ENCODE measurements around the gene TAS2R1. TPM values are rescaled to one million over a fixed set of nuclear protein-coding genes. Genes with fewer than 3 reads are reported as not detected.

Gene TAS2R1
- total RNA-seq, 1 donor: 0.43 TPM

GRCh38 chr5:9582406-9582805 lies 47.7 kb downstream of the TAS2R1 start:
- no peak for DNase-seq (ENCODE audit: low read depth)
- TF ChIP-seq CTCF (IDR thresholded peaks at IDR 0.05; ENCODE audit: insufficient read depth, low read depth, low read length): no peak

More at GRCh38 chr5:9582406-9582805, 47.7 kb downstream of the TAS2R1 start:
- H3K4me3 ChIP-seq (ENCODE audit: low read depth, low read length): no peak overlapping the region

Other genes starting within 250 kb of the TAS2R1 start
- 72.5 and 74.7 TPM in 2 replicates for gene SEMA5A, start 84.3 kb downstream of the TAS2R1 start, total RNA-seq